GM12864 (cell line): ENCODE measurements around the gene IER5.

Experiments
- DNase-seq: peaks from one replicate; pipeline ENCODE4 v3.0.0-alpha.2; 2011; ENCODE audit warnings: low read depth
- H3K4me3 ChIP-seq: 2 replicates; pipeline ENCODE4 v1.5.1; 2011; ENCODE audit warnings: mild to moderate bottlenecking, low read depth, low read length, control low read depth
- CTCF ChIP-seq: IDR thresholded peaks from 2 replicates; pipeline ENCODE4 v1.5.1; 2011; ENCODE audit warnings: low read depth, mild to moderate bottlenecking, moderate library complexity, low read length, control low read depth, inconsistent platforms; ENCODE audit errors: missing control alignments

Gene IER5

GRCh38 chr1:181077576-181078242 lies 10.8 kb upstream of the IER5 start:
- TF ChIP-seq CTCF, result no peak
- DNase-seq, result no peak
- H3K4me3 ChIP-seq, result no peak overlapping the region

GRCh38 chr1:181079382-181079781 lies 9.1 kb upstream of the IER5 start:
- no peak for DNase-seq
- TF ChIP-seq CTCF, result no peak
- no peak overlapping the region for H3K4me3 ChIP-seq

DNA sequence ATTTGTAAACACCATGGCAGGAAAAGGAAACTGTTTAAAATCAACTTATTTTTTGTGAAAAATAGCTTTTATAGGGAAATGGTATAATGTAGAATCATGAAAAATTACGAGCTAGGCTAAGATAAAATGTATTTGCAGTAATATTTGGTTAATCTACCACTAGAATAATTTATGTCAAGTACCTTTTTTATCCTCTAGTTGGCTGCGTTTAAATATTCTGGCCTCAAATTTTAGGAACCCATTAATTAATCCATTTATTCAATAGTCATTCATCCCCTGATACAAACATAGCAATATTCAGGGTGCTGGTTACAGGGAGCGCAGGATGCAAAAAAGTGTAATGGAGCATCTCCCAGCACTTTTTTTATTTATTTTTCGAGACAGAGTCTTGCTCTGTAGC lies 8.6 kb upstream of the IER5 start:
- no peak for TF ChIP-seq CTCF
- H3K4me3 ChIP-seq, result no peak overlapping the region
- no peak for DNase-seq

DNA sequence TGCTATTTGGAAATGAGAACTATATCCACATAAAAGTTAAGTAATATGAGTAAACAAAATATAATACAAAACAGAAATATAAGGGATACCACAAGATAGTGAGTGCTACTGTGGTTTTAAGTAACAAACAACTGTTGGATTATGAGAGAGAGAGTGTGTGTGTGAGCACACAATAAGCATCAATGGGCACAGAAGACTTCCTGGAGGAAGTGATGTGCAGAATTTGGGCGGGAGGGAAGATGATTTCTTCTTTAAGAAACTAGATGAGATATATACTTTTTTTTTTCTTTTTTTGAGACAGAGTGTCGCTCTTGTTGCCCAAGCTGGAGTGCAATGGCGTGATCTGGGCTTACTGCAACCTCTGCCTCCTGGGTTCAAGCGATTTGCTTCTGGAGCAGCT lies 7.9 kb upstream of the IER5 start:
- no peak for DNase-seq
- no peak for TF ChIP-seq CTCF
- no peak overlapping the region for H3K4me3 ChIP-seq

DNA sequence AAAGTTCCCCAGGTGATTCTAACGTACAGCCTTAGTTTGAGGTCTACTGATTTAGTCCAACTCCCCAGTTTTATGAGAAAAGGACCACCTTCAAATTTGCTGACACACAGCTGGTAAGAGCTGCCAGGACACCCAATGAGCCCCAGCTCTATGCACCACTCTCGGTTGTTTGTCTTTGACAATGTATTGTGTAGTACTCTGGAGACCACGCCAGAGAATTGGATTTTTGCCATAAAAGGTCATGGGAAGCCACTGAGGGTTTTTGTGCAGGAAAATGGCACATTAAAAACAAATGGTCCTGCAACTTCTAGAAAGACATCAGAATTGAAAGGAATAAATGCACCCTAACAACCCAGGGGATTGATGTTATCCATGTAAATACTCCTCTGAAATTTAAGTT lies 7.1 kb upstream of the IER5 start:
- no peak for TF ChIP-seq CTCF
- DNase-seq, result no peak
- H3K4me3 ChIP-seq, result no peak overlapping the region

- H3K4me3 ChIP-seq, result no peak overlapping the region
- TF ChIP-seq CTCF, result peak; percentile 78
- peak; percentile 51 for DNase-seq
These were observed 4.5 kb upstream of the IER5 start for GRCh38 chr1:181083842-181084605.

- DNase-seq, result no peak
- no peak overlapping the region for H3K4me3 ChIP-seq
- TF ChIP-seq CTCF, result no peak
These were observed 3.9 kb upstream of the IER5 start for GRCh38 chr1:181084606-181084969.
